Tibial nerve (tissue), 4 donors: ENCODE data around the gene TTLL13. TPM values are rescaled to one million over a fixed set of nuclear protein-coding genes. Genes with fewer than 3 reads are reported as not detected.

Experiments used
- DNase-seq, 2 donors: peaks; one replicate each; pipeline ENCODE4 v3.0.0-alpha.2; 2019; ENCODE audit warnings: low spot score in 2 of 2
- H3K27ac ChIP-seq, 4 donors: fragments of 200-600 bp; sonication (generic) in 3 of 4; one replicate each; pipeline ENCODE4 v1.5.1; 2017 to 2019; ENCODE audit warnings: mild to moderate bottlenecking in 1 of 4
- H3K27me3 ChIP-seq, 2 donors: fragments of 200-600 bp; sonication (generic) in 1 of 2; one replicate each; pipeline versions ENCODE4 v1.5.1 to v1.6.0; 2017 to 2019
- H3K36me3 ChIP-seq, 3 donors: fragments of 200-600 bp; sonication (generic); one replicate each; pipeline ENCODE4 v1.5.1; 2018 to 2019
- H3K4me1 ChIP-seq, 4 donors: fragments of 200-600 bp; sonication (generic) in 3 of 4; one replicate each; pipeline ENCODE4 v1.5.1; 2017 to 2019
- H3K4me3 ChIP-seq, 4 donors: fragments of 200-600 bp; sonication (generic) in 3 of 4; one replicate each; pipeline ENCODE4 v1.5.1; 2017 to 2019; ENCODE audit warnings: mild to moderate bottlenecking in 1 of 4, moderate library complexity in 1 of 4
- H3K9me3 ChIP-seq, 4 donors: fragments of 200-600 bp; sonication (generic) in 3 of 4; one replicate each; pipeline ENCODE4 v1.5.1; 2017 to 2019
- EP300 ChIP-seq, 2 donors: sonication (generic); formaldehyde crosslinking; IDR thresholded peaks; one replicate each; pipeline ENCODE4 v1.6.1; 2017; ENCODE audit warnings: antibody characterized with exemption in 2 of 2, mild to moderate bottlenecking in 1 of 2
- POLR2A ChIP-seq, 2 donors: fragments of 450-650 bp; IDR thresholded peaks; one replicate each; pipeline ENCODE4 v1.6.1; 2017; ENCODE audit warnings: antibody characterized with exemption in 2 of 2, mild to moderate bottlenecking in 2 of 2, moderate library complexity in 2 of 2
- WGBS, 2 donors: methylation state at CpG; one replicate each; pipeline ENCODE4 v1.1.5; 2018; 5-methylcytosine and 5-hydroxymethylcytosine counted together
- total RNA-seq, 4 donors: library from RNA; depleted of rRNA; stranded (reverse); fragments of >200 nt; gene quantifications; one replicate each; pipeline ENCODE4 v1.1.0, GENCODE V29; 2016
- TF ChIP-seq, protein P1 (sequence below), 5 experiments: fragments of 200-600 bp in 3 of 5; fragments of 450-650 bp in 2 of 5; sonication (generic) in 3 of 5; IDR thresholded peaks; one replicate each; pipeline ENCODE4 v1.5.1; 2016 to 2019; ENCODE audit warnings: antibody characterized with exemption in 5 of 5, mild to moderate bottlenecking in 3 of 5, moderate library complexity in 2 of 5

The TTLL13 gene
- total RNA-seq, 4 donors from 2014 or later: 0.60 TPM; not detected in 3

DNA sequence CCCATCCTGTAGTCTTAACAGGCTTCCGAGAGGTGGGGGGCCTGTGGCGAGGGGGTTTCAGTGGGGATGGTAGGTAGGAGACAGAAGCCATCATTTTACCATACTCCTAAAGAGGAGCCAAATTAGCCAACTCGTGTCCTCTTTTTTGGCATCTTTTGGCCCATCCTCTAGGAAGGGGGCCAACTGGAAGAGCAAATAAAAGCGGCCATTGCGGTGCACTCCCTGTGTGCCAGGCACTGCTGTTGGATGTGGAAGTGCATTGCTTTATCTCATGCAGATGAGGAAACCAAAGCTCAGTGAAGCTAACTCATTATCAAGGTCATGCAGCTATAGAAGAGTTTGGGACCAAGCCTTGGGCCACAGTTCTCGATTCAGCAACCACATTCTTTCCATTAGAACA, 42.1 kb upstream of the TTLL13 start:
- DNase-seq: no peak
- no peak overlapping the region for H3K27ac ChIP-seq
- no peak for TF ChIP-seq EP300 (IDR thresholded peaks at IDR 0.05)
- TF ChIP-seq POLR2A (IDR thresholded peaks at IDR 0.05): no peak
- TF ChIP-seq, protein P1, sequence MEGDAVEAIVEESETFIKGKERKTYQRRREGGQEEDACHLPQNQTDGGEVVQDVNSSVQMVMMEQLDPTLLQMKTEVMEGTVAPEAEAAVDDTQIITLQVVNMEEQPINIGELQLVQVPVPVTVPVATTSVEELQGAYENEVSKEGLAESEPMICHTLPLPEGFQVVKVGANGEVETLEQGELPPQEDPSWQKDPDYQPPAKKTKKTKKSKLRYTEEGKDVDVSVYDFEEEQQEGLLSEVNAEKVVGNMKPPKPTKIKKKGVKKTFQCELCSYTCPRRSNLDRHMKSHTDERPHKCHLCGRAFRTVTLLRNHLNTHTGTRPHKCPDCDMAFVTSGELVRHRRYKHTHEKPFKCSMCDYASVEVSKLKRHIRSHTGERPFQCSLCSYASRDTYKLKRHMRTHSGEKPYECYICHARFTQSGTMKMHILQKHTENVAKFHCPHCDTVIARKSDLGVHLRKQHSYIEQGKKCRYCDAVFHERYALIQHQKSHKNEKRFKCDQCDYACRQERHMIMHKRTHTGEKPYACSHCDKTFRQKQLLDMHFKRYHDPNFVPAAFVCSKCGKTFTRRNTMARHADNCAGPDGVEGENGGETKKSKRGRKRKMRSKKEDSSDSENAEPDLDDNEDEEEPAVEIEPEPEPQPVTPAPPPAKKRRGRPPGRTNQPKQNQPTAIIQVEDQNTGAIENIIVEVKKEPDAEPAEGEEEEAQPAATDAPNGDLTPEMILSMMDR (IDR thresholded peaks at IDR 0.05): no peak
- no peaks in the 10 kb centered on the region for H3K9me3 ChIP-seq
- peaks cover 0 to 36% (median 0%) of the 10 kb centered on the region in 3 donors for H3K36me3 ChIP-seq
- WGBS, 2 donors: 91 to 92% methylated on average over 6 of the region's 6 CpGs
- no peak overlapping the region for H3K4me3 ChIP-seq
- H3K4me1 ChIP-seq: peaks cover 0 to 68% (median 45%) of the 10 kb centered on the region in 4 donors
- H3K27me3 ChIP-seq: no peaks in the 10 kb centered on the region

DNA sequence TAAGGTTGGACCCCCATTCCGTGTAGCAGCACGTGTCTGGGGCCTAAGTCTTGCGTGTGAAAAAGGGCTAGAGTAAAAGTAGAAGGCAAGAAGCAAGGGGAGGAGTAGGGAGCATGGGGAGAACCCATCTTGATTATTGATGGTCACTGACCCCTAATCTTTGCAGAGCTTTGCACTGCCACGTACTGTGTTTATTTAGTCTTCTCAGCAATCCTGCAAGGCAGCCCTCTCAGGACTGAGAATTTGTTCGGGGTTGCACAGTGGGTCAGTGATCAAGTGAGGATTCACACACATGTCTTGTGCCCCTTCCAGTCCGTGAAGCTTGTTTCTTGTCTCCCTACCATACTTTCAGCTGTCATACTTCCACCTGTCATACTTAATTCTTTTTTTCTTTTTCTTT, 41.0 kb upstream of the TTLL13 start:
- Histone ChIP-seq H3K9me3 (no peaks in the 10 kb centered on the region), H3K4me3 (no peak overlapping the region), H3K4me1 (peaks cover 0 to 68% (median 46%) of the 10 kb centered on the region in 4 donors), H3K36me3 (peaks cover 0 to 36% (median 0%) of the 10 kb centered on the region in 3 donors), H3K27me3 (no peaks in the 10 kb centered on the region), H3K27ac (no peak overlapping the region)
- WGBS, 2 donors: 81 to 86% methylated on average over 6 of the region's 6 CpGs
- DNase-seq: no peak
- no peak for TF ChIP-seq EP300 (IDR thresholded peaks at IDR 0.05)
- no peak for TF ChIP-seq POLR2A (IDR thresholded peaks at IDR 0.05)
- TF ChIP-seq, protein P1 (IDR thresholded peaks at IDR 0.05): no peak

DNA sequence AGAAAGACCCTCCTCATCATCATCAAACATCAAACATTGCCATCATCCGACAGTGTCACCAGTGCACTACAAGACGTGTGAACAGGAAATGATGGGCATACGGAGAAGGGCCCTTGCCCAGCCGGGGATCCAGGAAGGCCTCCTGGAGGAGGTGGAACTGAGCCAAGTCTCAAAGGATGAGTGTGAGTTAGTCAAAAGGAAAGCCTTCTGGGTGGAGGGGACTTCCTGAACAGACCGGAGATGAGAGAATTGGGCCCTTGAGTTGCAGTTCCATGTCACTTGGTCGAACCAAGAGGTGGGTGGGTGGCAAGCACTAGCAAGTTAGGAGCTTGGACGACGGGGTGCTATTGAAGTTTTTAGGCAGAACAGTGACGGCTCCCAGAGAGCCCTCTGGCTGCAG, 39.8 kb upstream of the TTLL13 start:
- 64 to 81% methylated on average over 9 of the region's 9 CpGs for WGBS, 2 donors
- Histone ChIP-seq H3K4me3 (no peak overlapping the region), H3K27ac (no peak overlapping the region), H3K4me1 (peaks cover 0 to 57% (median 42%) of the 10 kb centered on the region in 4 donors), H3K9me3 (no peaks in the 10 kb centered on the region), H3K36me3 (peaks cover 0 to 36% (median 0%) of the 10 kb centered on the region in 3 donors), H3K27me3 (no peaks in the 10 kb centered on the region)
- DNase-seq: no peak
- no peak for TF ChIP-seq EP300 (IDR thresholded peaks at IDR 0.05)
- TF ChIP-seq, protein P1 (IDR thresholded peaks at IDR 0.05): no peak
- no peak for TF ChIP-seq POLR2A (IDR thresholded peaks at IDR 0.05)

DNA sequence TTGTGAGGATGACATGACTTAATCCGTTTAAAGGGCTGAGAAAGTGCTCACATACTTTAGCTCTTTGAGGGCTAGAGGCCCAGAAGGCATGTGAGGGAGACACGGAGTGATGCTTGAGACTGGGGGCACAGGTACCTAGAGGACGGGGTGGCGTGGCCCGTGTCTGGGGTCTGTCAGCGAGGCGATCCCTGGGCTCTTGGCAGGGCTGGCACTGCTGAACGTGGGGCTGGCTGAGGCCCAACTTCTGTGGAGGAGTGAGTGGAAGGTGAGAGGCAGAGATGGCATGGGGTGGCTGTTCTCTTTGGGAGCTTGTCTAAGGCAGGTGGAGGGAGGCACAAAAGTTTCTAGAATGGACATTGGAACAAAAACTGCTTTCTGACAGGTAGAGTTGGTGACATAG, 38.8 kb upstream of the TTLL13 start:
- DNase-seq: no peak
- Histone ChIP-seq H3K9me3 (no peaks in the 10 kb centered on the region), H3K4me3 (no peak overlapping the region), H3K36me3 (peaks cover 0 to 34% (median 0%) of the 10 kb centered on the region in 3 donors), H3K27ac (peak overlapping the region in 3 of 4 donors; percentile 68 to 72 (median 70)), H3K4me1 (peaks cover 0 to 47% (median 37%) of the 10 kb centered on the region in 4 donors), H3K27me3 (no peaks in the 10 kb centered on the region)
- TF ChIP-seq, protein P1 (IDR thresholded peaks at IDR 0.05): no peak
- TF ChIP-seq EP300 (IDR thresholded peaks at IDR 0.05) (no peak), POLR2A (IDR thresholded peaks at IDR 0.05) (no peak)
- WGBS, 2 donors: 73 to 77% methylated on average over 8 of the region's 8 CpGs

DNA sequence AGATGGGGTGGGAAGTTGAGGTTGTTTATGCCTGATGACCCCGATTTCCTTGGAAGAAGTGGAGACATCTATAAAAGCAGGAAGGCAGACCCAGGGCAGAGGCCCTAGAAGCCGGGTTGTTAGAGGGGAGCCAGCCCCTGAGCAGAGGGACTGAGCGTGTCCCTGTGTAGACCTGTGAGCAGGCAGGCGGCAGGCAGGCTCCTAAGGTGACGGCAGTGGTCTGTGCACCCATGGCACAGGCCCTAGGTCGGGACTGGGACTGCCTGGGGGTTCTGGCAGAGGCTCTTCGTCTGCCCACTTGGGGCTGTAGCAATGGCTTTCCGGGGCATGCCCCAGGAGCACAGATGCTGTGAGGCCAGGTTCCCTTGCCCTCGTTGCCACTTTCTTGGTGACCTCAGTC, 38.3 kb upstream of the TTLL13 start:
- no peaks in the 10 kb centered on the region for H3K9me3 ChIP-seq
- no peak for DNase-seq
- peak overlapping the region in 3 of 4 donors; percentile 68 to 72 (median 70) for H3K27ac ChIP-seq
- TF ChIP-seq POLR2A (IDR thresholded peaks at IDR 0.05): no peak
- no peak for TF ChIP-seq EP300 (IDR thresholded peaks at IDR 0.05)
- TF ChIP-seq, protein P1 (IDR thresholded peaks at IDR 0.05): no peak
- no peaks in the 10 kb centered on the region for H3K27me3 ChIP-seq
- peaks cover 0 to 43% (median 33%) of the 10 kb centered on the region in 4 donors for H3K4me1 ChIP-seq
- WGBS, 2 donors: 81 to 85% methylated on average over 8 to 9 of the region's 9 CpGs
- no peak overlapping the region for H3K4me3 ChIP-seq
- peaks cover 0 to 31% (median 0%) of the 10 kb centered on the region in 3 donors for H3K36me3 ChIP-seq
